NCI-H1694 treated with DMSO at 0.1 percent for 48 hours (cell line): Measurements from ENCODE around the gene TMEM225B.
"Not testable (repeated sequence)": the region's sequence is repeated elsewhere in the genome, so short reads cannot be mapped to it uniquely, and the experiment has no call there.

Source experiments
- DNase-seq: peaks from one replicate; lab custom pipeline; 2025; lab: John Stamatoyannopoulos, UW

The TMEM225B gene

DNA sequence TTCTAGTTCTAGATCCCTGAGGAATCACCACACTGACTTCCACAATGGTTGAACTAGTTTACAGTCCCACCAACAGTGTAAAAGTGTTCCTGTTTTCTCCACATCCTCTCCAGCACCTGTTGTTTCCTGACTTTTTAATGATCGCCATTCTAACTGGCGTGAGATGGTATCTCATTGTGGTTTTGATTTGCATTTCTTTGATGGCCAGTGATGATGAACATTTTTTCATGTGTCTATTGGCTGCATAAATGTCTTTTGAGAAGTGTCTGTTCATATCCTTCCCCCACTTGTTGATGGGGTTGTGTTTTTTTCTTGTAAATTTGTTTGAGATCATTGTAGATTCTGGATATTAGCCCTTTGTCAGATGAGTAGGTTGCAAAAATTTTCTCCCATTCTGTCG, 56.6 kb downstream of the TMEM225B start:
- not testable (repeated sequence) for DNase-seq

DNA sequence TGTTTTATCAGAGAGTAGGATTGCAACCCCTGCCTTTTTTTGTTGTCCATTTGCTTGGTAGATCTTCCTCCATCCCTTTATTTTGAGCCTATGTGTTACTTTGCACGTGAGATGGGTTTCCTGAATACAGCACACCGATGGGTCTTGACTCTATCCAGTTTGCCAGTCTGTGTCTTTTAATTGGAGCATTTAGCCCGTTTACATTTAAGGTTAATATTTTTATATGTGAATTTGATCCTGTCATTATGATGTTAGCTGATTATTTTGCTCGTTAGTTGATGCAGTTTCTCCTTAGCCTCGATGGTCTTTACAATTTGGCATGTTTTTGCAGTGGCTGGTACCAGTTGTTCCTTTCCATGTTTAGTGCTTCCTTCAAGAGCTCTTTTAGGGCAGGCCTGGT, 59.8 kb downstream of the TMEM225B start:
- DNase-seq: not testable (repeated sequence)
